SKM-1 (cell line): ENCODE measurements around the gene HPCAL4.

Experiments
- DNase-seq: peaks from one replicate; lab custom pipeline; 2025; ENCODE audit not compliant: unreplicated experiment; lab: John Stamatoyannopoulos, UW

Gene HPCAL4

GRCh38 chr1:39704757-39705156 is 13.5 kb upstream of the HPCAL4 start:
- no peak for DNase-seq

- no peak for DNase-seq
Observed at GRCh38 chr1:39701049-39701439, 9.8 kb upstream of the HPCAL4 start.

DNA sequence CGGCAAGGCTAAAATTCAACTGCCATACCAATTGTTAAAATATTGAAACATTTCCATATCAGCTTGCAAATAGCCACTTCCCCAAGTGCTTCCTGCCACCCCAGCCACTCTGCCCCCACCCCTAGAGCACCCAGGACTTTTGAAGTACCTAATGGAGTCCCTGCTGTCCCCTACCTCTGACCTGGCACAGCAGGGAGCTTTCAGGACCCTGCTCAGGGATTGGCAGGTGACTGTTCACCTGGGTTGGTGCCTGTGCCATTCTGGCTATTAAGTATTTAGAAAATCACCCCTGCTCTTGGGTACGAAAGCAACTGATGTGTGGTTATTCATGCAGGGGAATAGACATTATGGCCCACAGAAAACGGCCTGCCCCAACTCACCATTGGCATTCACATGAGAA is 9.1 kb upstream of the HPCAL4 start:
- no peak for DNase-seq

DNA sequence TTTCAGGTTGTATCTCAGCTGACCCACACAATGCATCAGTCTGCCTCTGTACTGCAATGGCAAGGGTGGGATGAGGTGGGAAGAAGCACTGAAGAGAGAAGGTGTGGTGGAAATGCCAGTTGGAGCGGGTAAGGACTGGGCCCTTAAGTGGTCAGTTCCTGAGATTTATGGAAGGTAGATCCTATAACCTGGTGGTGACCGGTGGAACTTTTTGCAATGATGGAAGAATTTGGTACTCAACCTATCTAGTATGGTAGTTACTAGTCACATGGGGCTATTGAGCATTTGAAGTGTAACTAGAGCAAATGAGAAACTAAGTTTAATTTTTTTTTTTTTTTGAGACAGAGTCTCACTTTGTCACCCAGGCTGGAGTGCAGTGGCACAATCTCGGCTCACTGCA is 8.2 kb upstream of the HPCAL4 start:
- DNase-seq = no peak

GRCh38 chr1:39698568-39698967 is 7.3 kb upstream of the HPCAL4 start:
- no peak for DNase-seq

DNA sequence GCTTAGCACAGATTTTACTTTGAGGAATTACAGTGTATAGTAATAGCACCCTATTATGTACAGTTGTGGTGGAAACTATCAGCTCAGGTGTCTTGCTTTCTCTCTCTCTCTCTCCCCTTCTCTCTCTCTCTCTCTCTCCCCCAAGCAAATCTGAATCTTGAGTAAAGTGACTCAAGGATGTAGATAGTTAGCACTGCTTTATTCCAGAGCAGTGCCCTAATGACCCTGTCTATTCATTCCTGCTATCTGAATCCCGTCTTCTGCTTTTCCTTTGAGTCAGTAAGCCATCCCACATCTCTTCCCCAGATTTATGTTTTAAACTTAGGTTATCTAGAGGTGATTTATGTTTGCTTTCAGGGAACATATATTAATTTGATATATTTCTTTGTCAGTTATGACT is 5.2 kb upstream of the HPCAL4 start:
- DNase-seq = no peak

DNA sequence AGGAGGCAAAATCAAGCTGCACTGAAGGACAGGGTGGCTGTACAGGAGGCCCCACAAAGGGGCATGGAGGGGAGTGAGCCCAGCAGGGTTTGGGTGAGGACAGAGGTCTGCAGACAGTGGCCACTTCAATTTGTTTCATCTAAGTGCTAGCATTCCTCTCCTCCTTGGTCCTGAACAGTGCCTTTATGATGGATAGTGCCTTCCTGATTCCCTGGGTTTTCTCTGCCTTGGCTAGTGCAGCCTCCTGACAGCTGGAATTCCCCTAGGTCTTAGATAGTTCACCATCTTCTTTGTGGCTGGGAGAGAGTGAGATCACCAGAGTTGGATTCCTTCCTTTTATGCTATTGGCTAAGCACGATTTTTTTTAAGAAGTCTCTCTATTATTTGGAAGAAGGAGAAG is 3.8 kb upstream of the HPCAL4 start:
- DNase-seq = no peak

DNA sequence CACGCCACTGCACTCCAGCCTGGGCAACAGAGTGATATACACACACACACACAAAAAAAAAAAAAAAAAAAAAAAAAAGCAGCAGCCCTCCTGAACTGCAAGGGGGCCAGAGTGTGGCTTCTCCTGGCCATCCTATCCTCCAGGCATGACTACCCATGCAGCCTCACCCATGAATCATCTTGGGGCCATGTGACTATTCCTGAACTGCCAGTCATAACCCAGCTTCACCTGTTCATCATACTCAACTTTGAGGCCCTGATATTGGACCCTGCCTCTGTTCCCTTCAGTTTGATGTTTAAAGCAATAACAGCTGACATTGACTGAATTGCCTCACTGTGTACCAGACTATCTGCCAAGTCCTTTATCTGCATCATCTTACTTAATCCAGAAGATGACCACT is 2.8 kb upstream of the HPCAL4 start:
- DNase-seq = no peak

- no peak for DNase-seq
Observed at GRCh38 chr1:39692152-39693074, 1.2 kb upstream of the HPCAL4 start.

DNA sequence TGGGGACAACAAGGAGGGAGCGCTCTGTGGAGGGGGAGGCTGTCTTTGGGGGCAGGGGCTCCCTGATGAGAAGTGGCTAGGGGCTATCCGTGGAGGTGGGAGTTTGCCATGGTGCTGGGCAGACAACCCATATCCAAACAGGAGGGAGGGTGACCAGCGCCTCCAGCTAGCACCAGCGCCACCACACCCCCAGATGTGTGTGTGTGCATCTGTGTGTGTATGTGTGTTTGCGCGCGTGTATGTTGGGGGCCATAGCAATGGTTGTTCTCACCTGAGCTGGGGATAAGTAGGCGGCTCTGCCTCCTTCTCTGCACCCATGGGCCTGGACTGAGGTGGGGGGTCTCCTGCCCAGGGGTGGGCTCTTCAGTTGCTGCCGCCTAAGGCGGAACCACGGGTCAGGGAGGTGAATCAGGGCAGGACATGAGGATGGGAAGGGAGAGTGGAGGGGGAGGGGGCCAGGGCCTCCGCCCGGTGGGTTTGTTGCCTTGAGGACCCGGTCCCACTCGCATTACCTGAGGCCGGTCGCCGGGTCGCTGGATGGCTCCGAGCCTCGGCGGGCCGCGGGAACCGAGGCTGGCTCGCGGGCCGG is 345 bp downstream of the HPCAL4 start:
- DNase-seq = no peak

GRCh38 chr1:39690225-39690624 is 1.0 kb downstream of the HPCAL4 start:
- DNase-seq = no peak

DNA sequence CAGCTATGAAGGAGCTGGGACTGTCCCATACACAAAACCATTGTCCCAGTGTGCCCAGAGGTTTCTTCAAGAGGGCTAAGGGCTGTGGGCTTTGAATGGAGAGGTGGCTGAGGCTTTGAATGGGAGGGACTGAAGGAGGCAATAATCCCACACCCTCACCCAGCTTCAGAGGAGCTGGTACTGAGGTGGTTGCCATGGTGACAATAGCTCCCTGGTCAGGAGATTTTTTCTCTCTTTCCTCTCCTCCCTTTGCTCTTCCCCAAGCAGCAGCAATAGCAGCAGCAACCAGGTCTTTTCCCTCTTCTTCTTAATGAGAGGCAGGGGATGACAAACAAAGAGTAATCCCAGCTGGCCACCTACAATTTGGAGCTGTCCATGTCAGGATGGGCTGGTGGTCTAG is 1.6 kb downstream of the HPCAL4 start:
- no peak for DNase-seq

DNA sequence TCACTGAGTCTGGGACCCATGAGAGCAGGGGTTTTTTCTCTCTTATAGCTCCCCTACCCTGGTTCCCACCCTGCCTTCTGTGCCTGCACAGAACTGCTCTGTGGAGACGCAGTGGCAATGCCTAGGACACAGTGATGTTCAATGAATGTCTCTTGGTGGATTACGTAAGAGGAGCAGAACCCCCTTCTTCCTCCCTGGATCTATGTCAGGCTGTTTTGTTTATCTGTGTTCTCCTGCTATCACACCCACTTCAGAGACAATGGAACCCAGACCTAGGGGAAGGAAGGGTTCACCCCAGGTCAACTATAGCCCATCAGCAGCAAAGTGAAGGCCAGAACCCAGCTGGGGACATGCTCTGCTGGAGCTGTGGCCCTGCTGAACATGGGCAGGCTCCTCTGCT is 2.0 kb downstream of the HPCAL4 start:
- DNase-seq = no peak

- DNase-seq = no peak
Observed at GRCh38 chr1:39688706-39689105, 2.5 kb downstream of the HPCAL4 start.

DNA sequence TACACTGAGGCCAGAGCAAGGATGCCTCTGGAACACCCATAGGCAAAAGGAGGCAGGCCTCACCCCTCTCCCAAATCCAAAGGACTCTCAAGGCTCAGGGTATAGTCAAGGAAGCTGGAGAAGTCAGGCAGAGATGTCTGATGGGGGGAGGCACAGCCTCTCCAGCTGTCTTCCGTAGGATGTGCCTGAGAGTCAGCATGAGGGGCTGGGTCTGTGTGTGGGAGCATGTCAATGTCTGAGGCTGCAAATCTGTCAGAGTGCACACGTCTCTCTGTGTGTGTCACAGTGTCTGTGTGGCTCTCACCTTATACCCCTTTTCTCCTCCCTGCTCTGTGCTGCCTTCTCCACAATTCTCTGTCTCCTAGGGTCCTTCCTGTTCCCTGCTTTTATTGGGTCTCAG is 4.0 kb downstream of the HPCAL4 start:
- DNase-seq = no peak

- no peak for DNase-seq
Observed at GRCh38 chr1:39685071-39685470, 6.2 kb downstream of the HPCAL4 start.

GRCh38 chr1:39684313-39684664 is 6.9 kb downstream of the HPCAL4 start:
- DNase-seq = no peak

- DNase-seq = no peak
Observed at GRCh38 chr1:39683591-39684312, 7.5 kb downstream of the HPCAL4 start.

- DNase-seq = no peak
Observed at GRCh38 chr1:39681999-39682398, 9.2 kb downstream of the HPCAL4 start.

DNA sequence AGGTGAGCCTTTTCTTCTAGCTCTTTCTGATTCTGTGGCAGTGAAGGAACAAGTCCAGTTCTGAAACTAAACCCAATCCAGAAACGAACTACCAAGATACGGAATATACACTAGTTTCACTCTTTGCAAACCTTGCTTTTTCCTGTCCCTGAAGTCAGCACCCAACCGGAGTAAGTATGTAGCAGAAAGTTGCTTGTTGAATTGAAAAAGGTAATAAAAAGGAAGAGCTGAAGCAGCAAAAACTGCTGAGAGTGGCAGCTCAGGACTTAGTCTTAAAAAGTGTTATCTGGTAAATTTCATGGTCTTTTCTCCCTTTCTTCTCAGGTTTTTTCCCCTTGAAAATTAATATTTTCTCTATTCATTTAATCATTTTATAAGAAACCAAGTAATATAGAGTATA is 9.9 kb downstream of the HPCAL4 start:
- no peak for DNase-seq

DNA sequence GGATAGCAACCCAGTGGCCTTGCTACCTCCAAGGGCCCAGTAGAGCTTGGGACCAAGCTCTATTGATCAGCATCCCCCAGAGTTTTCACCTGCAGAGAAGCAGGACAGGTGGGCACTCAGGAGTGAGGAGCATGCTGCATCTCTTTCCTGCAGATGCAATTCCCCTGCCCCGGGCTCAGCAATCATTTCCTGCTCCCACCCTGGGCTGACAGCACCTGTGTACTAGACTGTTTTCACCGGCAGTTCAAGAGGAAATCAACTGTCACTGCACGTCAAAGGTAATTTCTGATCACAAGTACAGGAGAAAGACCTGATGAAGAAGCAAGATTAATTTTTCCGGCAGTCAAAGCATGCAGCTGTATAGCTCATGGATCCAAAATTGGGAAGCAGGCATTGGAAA is 10.5 kb downstream of the HPCAL4 start:
- no peak for DNase-seq

GRCh38 chr1:39679821-39680220 is 11.4 kb downstream of the HPCAL4 start:
- DNase-seq = no peak
